Measurements from ENCODE around the gene MAD1L1.

MAD1L1 gene

GRCh38 chr7:1994931-1995330 is 237.8 kb downstream of the MAD1L1 start:
- DNase-seq: no peak

- no peak for DNase-seq
These were observed 238.7 kb downstream of the MAD1L1 start for GRCh38 chr7:1993776-1994740.

DNA sequence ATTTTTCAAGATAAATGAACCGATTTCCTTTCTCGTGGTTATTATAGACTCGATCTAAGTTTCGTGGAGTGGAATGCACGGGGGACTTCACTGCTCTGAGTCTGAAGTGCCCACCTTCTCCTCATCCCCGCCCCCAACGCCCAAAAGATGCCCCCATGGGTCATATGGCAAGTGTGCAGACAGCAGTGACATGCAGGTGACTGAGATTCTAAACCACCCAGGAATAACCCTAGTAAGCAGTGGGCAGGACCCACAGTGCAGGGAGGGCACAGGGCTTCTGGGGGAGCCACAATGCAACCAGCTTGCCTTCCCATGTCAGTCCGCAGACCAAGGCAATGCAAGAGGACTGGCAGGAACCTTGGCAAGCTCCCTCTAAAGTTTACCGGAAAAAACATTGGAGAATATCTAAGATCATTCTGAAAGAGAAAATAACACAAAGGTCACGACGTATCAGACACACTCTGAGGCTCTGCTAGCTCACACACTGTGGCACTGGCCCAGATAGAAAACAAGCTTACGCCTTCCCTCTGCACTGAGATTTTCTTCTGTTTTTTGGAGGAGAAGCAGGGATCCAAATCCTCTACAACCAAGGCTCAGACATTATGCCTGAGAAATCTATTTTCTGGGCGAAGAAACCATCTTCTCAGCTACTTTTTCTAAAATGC is 239.6 kb downstream of the MAD1L1 start:
- no peak for DNase-seq

- no peak for DNase-seq
These were observed 240.2 kb downstream of the MAD1L1 start for GRCh38 chr7:1992554-1992953.

DNA sequence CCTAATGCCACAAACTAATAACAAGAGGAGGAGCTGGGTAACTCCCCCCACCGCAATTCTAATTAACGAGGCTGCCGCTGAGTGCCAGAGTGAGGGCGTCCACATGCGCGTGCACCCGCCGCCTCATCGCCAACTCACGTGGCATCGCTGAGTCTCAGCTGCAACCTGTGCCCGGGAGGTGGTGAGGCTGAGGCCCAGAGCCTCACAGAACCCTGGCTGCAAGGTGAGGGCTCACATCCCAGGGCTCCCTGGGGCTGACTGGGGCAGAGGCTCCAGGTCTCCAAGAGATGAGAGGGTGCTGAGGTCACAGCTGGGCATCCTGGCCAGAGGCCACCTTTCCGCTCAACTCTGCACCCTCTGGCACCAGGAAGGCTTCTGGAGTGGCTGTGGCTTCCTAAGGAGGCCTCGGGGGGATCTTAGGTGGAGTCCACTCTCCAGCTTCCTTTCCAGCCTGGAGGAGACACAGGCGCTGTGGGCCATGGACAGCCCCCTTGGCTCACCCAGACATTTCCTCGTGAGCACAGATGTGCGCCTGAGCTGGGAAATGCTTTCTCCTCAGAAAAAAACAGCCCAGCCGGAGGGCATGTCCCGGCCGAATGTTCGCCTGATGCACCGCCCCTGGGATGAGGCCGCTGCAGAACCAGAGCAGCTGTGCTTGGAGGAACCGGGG is 242.6 kb downstream of the MAD1L1 start:
- no peak for DNase-seq

GRCh38 chr7:1989049-1989860 is 243.5 kb downstream of the MAD1L1 start:
- no peak for DNase-seq

- no peak for DNase-seq
These were observed 244.2 kb downstream of the MAD1L1 start for GRCh38 chr7:1988533-1988930.

DNA sequence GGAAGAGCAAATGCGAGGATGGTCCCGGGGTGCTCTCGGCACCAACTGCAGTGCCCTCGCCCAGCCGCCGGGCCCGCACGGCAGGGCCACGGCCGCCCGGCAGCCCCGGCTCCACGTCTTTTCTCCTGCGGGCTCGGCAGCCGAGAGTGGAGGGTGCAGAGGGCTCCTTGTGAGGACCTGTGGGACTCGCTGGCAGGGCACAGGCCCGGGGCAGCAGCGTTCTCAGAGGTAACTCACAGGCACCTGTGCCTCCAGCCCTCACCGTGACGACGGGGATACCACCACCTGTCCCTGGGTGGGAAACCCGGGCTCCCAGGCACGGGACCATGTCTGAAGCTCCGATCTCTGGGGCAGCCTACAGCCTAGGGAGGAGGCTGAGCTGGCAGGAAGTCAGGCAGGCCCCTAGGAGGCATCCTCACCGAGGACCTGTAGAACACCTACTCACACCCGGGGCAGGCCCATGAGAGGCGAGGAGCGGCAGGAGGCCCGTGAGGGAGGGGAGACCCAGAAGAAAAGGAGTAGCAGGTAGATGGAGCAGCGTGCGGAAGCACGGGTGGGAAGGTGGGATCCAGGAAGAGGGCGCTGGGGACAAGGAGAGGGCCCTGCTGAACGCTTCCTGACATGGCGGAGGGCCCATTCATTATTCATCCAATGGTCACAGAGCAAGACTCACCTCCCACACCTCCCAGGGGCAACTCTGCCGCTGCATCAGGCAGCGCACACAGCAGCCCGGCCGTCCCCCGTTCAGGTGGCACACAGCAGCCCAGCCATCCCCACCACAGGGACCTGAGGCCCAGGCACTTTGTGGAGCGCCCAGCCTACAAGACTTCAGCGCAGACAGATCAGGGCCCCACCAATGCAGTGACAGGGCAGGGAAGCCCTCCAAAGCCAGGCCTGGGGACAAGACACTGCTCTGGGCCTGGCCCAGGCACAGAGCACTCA is 244.9 kb downstream of the MAD1L1 start:
- no peak for DNase-seq

DNA sequence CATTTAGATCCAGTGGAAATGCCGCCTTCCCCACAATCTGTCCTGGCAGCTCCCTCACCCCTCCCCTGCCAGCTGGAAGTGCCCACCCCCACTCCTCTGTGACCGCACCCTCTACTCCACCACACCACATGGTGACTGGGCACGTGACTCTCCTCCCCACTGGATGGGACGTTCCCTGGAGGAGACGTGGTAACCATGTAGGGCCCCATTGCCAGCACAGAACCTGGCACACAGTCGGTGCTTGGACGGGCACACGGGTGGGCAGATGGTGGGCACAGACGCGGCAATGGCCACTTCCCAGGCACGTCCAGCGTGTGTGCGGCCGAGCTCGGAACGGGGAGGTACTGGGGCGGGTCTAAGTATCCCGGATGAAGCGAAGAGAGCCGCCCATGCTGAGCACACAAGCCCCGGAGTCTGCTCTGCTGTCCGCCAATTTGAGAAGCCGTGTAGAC is 245.6 kb downstream of the MAD1L1 start:
- no peak for DNase-seq

- peak in 2 of 4 experiments; percentile 30 to 38 for DNase-seq
These were observed 246.2 kb downstream of the MAD1L1 start for GRCh38 chr7:1986366-1987083.

GRCh38 chr7:1985936-1986335 is 246.8 kb downstream of the MAD1L1 start:
- DNase-seq: no peak

GRCh38 chr7:1985042-1985441 is 247.7 kb downstream of the MAD1L1 start:
- DNase-seq: no peak

DNA sequence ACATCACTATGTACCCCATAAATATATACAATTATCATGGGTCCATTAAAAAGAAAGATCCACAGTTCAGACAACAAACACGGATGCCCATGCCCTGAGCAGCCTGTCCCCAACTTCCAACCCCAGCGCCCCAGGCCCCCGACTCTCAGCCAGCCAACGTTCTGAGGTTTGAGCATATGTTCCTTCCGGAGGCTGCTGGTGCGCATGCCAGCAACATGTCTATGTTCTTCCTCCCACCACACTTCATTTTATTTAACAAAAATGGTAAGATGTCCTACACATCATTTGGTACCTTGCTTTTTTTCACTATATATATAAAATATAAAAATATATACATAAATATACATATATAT is 250.9 kb downstream of the MAD1L1 start:
- no peak for DNase-seq

- DNase-seq: no peak
These were observed 251.4 kb downstream of the MAD1L1 start for GRCh38 chr7:1981201-1981877.

DNA sequence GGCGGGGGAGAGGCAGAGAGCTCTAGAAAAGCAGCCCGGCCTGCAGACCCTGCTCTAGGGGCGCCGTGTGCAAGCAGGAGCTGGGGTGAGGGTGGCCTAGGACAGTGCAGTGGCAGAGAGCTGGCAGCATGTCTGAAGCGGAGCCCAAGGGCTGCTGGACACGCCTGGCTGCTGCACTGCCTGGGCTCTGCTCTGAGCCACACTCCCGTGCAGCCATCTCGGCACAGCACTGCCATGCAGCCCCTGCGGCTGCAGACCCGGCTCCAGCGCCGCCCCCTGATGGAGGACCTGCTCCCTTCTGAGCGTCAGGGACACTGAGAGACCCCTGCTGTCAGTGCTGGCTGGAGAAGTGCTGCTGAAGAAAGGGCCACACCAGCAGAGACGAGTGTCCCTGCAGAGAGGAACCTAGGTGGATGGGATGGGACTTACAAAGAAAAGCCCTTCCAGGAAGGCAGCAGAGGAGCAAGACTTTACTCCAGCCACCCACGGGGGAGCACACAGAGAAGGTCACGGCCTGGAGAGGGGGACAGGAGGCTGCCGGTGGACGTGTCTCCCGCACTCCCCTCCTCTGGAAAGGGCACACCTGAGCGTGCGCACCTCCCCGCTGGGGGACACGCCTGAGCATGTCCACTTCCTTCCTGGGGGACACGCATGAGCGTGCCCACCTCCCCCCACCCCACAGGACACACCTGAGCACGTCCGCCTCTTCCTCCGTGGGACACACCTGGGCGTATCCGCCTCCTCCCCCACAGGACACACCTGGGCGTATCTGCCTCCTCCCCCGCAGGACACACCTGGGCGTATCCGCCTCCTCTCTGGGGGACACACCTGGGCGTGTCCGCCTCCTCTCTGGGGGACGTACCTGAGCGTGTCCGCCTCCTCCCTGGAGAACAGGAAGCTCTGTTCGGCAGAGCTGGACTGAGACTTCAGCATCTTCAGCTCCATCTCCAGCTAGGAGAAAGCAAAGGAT is 252.9 kb downstream of the MAD1L1 start:
- no peak for DNase-seq

- no peak for DNase-seq
These were observed 253.8 kb downstream of the MAD1L1 start for GRCh38 chr7:1978656-1979590.

GRCh38 chr7:1977876-1978441 is 254.8 kb downstream of the MAD1L1 start:
- no peak for DNase-seq
